ENCODE data around the gene GPRIN3.
"Not testable (repeated sequence)": the region's sequence is repeated elsewhere in the genome, so short reads cannot be mapped to it uniquely, and the experiment has no call there.

Gene GPRIN3

DNA sequence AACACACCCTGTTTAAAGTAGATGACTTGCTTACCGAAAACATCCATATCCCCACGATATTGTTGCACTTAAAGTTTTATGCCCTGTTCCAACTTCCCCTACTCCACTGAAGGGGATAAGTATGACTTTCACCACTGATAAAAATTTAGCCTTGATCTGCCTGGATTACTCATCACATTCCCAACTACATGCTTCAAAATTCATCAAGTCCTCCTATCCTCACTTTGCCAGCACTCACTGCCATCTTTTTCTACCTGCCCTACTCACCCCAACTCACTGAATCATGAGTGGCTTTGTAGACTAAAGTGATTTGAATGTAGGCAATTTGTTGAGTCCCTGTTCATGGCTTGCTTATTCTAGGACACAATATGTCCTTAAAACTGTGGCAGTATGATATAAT is 12.2 kb upstream of the GPRIN3 start:
- no peak overlapping the region for H3K4me3 ChIP-seq (ENCODE audit: low read depth, low read length)
- in situ Hi-C loops (cut with HindIII; ENCODE audit: low sequenced_read_pairs), result no loop called here
- TF ChIP-seq, protein P1, sequence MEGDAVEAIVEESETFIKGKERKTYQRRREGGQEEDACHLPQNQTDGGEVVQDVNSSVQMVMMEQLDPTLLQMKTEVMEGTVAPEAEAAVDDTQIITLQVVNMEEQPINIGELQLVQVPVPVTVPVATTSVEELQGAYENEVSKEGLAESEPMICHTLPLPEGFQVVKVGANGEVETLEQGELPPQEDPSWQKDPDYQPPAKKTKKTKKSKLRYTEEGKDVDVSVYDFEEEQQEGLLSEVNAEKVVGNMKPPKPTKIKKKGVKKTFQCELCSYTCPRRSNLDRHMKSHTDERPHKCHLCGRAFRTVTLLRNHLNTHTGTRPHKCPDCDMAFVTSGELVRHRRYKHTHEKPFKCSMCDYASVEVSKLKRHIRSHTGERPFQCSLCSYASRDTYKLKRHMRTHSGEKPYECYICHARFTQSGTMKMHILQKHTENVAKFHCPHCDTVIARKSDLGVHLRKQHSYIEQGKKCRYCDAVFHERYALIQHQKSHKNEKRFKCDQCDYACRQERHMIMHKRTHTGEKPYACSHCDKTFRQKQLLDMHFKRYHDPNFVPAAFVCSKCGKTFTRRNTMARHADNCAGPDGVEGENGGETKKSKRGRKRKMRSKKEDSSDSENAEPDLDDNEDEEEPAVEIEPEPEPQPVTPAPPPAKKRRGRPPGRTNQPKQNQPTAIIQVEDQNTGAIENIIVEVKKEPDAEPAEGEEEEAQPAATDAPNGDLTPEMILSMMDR (IDR thresholded peaks at IDR 0.05; ENCODE audit: low read depth, low read length), result no peak
- DNase-seq (ENCODE audit: low read depth, low spot score), result no peak

DNA sequence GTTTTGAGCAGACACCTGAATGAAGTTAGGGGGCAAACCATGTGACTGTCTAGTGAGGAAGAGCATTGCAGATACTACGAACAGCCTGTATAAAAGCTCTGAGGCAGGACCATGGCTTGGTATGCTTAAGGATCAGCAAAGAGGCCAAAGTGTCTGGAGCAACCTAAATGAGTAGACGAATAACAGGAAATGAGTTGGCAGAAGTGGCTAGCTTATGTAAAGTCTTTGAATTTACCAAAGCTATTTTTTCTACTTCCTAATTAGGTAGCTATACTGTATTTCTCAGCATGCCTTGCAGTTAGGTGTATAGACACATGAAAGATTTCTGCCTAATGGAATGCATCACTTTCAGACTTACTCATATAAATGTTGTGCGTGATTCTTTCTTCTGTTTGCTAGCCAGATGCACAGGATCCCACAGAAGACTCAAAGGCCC is 9.3 kb upstream of the GPRIN3 start:
- no peak overlapping the region for H3K4me3 ChIP-seq (ENCODE audit: low read depth, low read length)
- in situ Hi-C loops (cut with HindIII; ENCODE audit: low sequenced_read_pairs), result no loop called here

DNA sequence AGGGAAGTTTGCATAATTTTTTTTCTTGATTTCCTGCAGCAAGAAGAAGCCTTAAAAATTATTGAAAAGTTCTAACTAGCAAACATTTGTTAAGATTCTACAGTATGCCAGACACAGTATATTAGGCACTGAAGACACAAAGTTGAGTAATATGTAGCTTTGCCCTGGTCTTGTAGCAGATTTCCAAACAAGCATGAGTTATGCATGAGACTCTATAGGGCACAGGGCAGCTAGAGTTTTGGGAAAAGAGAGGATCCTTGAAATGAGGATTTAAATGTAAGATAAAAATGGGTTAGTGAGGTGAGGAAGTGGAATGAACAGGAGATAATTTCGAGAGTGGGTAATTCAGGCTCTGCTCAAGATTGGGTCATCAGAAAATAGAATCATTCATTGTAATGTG is 8.6 kb upstream of the GPRIN3 start:
- TF ChIP-seq, protein P1 (IDR thresholded peaks at IDR 0.05; ENCODE audit: low read depth, low read length), result no peak
- no peak for DNase-seq (ENCODE audit: low read depth, low spot score)
- in situ Hi-C loops (cut with HindIII; ENCODE audit: low sequenced_read_pairs), result no loop called here
- H3K4me3 ChIP-seq (ENCODE audit: low read depth, low read length), result no peak overlapping the region

More for the DNA sequence above, 9.3 kb upstream of the GPRIN3 start:
- DNase-seq (ENCODE audit: low read depth, low spot score), result peak; percentile 44
- TF ChIP-seq, protein P1 (IDR thresholded peaks at IDR 0.05; ENCODE audit: low read depth, low read length), result no peak

DNA sequence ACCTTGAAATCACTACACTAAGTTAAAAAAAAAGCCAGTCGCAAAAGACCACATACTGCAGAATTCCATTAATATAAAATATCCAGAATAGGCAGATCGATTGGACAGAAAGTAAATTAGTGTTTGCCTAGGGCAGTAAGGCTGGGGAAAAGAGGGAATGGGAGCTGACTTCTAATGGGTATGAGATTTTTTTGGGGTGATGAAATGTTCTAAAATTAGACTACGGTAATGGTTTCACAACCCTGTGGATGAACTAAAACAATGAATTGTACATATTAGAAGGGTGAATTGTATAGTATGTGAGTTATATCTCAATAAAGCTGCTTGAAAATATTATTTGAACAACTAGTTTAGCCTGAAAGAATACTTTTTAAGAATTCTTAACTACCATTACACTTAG is 6.7 kb upstream of the GPRIN3 start:
- in situ Hi-C loops (cut with HindIII; ENCODE audit: low sequenced_read_pairs), result no loop called here
- H3K4me3 ChIP-seq (ENCODE audit: low read depth, low read length), result no peak overlapping the region
- DNase-seq (ENCODE audit: low read depth, low spot score), result no peak
- TF ChIP-seq, protein P1 (IDR thresholded peaks at IDR 0.05; ENCODE audit: low read depth, low read length), result no peak

DNA sequence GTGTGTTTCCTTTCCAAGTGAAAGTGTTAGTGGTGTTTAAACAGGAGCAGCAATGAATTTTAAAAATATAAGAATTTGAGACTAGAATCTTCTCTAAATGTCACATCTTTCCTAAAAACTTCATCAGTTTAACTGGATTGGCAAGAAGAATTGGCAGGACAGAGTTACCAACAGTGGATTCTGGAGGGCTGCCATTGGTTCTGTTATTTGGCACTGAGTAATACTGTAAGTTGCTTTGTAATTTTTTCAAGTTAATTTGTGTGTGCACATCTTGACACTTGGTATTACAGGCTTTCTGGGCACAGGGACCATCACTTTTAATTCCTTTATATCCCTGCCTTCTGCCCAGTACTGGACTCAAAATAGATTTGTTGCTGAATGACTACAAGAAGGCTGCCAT is 4.5 kb upstream of the GPRIN3 start:
- in situ Hi-C loops (cut with HindIII; ENCODE audit: low sequenced_read_pairs), result no loop called here
- H3K4me3 ChIP-seq (ENCODE audit: low read depth, low read length), result no peak overlapping the region
- no peak for DNase-seq (ENCODE audit: low read depth, low spot score)
- TF ChIP-seq, protein P1 (IDR thresholded peaks at IDR 0.05; ENCODE audit: low read depth, low read length), result no peak

DNA sequence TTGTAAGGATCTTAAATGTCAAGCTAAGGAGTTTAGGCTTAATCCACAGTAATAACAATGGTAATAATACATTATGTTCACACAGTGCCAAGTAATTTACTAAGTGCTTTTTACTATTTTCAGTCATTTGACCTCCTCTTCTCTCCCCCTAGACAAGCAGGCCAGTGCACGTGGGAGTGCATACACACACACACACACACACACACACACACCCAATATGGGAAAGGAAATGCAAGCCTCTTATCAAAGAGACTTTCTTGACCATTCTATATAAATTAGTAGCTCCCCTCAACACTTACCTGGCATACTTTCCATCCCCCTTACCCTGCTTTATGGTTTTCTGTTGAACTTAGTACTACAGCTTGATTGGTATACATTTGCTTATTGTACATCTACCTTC is 3.8 kb upstream of the GPRIN3 start:
- in situ Hi-C loops (cut with HindIII; ENCODE audit: low sequenced_read_pairs), result no loop called here
- no peak overlapping the region for H3K4me3 ChIP-seq (ENCODE audit: low read depth, low read length)
- TF ChIP-seq, protein P1 (IDR thresholded peaks at IDR 0.05; ENCODE audit: low read depth, low read length), result no peak
- no peak for DNase-seq (ENCODE audit: low read depth, low spot score)

DNA sequence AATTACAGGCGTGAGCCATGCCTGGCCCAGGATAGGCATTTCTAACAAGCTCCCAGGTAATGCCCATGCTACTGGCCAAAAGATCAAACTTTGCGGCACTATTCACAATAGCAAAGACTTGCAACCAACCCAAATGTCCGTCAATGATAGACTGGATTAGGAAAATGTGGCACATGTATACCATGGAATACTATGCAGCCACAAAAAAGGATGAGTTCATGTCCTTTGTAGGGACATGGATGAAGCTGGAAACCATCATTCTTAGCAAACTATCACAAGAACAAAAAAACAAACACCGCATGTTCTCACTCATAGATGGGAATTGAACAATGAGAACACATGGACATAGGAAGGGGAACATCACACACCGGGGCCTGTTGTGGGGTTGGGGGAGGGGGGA is 1.6 kb upstream of the GPRIN3 start:
- H3K4me3 ChIP-seq (ENCODE audit: low read depth, low read length); in situ Hi-C loops (cut with HindIII; ENCODE audit: low sequenced_read_pairs); DNase-seq (ENCODE audit: low read depth, low spot score): not testable (repeated sequence)
